ENCODE results near the gene IQCN.

Gene IQCN

GRCh38 chr19:18317961-18318800 lies 43.9 kb upstream of the IQCN start:
- no peak for TF ChIP-seq CTCF (IDR thresholded peaks at IDR 0.05)
- no peak for DNase-seq (ENCODE audit: low spot score)
- Histone ChIP-seq H3K27ac (peak overlapping the region; percentile 12 to 64), H3K4me3 (no peak overlapping the region)

DNA sequence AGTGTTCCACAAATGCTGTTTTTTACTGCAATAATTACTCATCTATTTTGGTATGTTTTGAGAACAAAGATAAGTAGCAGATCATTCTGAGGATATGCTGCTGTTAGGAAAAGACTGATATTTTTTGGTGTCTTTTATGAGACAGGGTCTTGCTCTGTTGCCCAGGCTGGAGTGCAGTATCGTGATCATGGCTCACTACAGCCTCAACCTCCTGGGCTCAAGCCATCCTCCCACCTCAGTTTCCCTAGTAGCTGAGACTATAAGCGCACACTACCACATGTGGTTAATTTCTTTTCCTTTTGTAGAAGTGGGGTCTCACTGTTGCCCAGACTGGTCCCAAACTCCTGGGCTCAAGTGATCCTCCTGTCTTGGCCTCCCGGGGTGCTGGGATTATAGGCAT lies 39.1 kb upstream of the IQCN start:
- no peak for TF ChIP-seq CTCF (IDR thresholded peaks at IDR 0.05)
- no peak overlapping the region for H3K27ac ChIP-seq
- no peak for DNase-seq (ENCODE audit: low spot score)
- H3K4me3 ChIP-seq: no peak overlapping the region

DNA sequence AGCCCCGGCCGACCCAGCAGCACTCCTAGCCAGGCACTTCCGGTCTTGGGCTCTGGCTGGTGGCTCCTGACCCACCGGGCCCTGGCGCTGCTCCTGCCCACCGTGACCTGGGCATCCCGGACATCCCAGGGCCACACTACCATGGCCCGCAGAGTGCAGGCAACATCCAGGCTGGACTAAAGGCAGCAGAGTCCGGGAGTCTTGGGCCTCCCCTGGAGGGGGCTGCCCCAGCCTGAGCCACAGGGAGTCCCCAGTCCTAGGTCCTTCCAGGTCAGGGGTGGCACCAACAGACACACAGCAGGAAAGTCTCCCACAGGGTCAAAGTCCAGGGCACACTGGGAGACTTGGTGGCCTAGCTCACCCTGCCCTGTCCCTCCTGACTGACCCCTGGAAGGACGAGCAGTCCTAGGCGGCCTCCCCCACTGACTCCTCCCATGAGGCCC lies 37.9 kb upstream of the IQCN start:
- H3K27ac ChIP-seq: no peak overlapping the region
- no peak for TF ChIP-seq CTCF (IDR thresholded peaks at IDR 0.05)
- no peak overlapping the region for H3K4me3 ChIP-seq
- no peak for DNase-seq (ENCODE audit: low spot score)

- H3K27ac ChIP-seq: no peak overlapping the region
- DNase-seq (ENCODE audit: low spot score): no peak
- TF ChIP-seq CTCF (IDR thresholded peaks at IDR 0.05): no peak
These were observed 37.3 kb upstream of the IQCN start for GRCh38 chr19:18311502-18312091.

DNA sequence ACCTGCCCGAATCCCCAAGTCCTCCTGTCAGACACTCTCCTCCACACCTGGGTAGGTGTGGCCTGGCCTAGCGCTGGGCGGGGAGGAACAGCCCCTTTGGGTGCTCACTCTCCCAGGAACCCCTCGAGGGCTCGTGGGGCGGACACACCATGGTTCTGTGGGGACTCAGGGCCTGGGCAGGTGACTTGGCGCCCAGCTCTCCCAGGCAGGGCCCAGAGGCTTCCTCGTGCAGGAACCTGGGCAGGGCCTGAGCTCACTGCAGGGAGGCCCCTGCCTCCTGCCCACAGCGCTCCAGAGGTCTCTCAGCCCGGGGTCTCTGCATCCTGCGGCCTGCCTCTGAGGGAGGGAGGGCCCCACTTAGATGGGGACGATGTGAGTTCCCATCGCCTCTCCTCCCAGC lies 36.7 kb upstream of the IQCN start:
- no peak for DNase-seq (ENCODE audit: low spot score)
- no peak for TF ChIP-seq CTCF (IDR thresholded peaks at IDR 0.05)
- Histone ChIP-seq H3K4me3 (no peak overlapping the region), H3K27ac (no peak overlapping the region)

More at GRCh38 chr19:18311502-18312091, 37.3 kb upstream of the IQCN start:
- no peak overlapping the region for H3K4me3 ChIP-seq

DNA sequence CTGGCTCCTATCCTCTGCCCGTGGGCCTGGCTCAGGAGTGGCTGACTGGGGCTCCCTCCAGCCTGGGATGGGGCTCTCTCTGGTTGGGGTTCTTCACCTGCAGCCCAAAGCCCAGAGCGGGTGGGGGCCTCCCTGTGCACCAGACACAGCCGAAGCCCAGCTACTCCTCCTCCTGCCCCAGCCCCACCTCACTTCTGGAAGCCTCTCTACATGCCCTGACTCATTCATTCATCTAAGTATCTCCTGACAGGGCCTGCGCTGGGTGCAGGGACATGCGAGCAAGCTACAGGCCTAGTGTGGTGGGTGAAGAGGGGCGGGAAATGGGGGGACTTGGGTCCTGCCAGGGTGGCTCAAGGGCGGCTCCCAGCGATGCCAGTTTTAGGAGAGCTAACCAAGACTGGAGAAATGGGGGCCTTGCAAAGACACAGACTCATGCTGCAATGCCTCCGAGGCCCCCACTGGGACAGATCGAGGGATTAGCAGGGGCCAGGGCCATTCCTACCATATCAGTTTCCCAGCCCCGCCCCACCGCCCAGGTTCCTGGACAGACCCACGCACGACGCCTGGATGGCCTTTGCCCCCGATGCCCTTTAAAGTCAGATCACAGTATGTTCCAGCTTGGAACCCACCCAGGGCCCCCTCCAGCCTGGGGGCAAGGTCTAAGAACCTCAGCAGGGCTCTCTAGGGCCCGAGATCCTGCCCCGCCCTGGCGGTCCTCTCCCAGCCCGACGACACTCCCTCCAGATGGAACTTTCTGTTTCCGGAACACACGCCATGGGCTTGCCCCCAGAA lies 36.1 kb upstream of the IQCN start:
- Histone ChIP-seq H3K27ac (no peak overlapping the region), H3K4me3 (no peak overlapping the region)
- no peak for TF ChIP-seq CTCF (IDR thresholded peaks at IDR 0.05)
- no peak for DNase-seq (ENCODE audit: low spot score)
